Activated CD4-positive, alpha-beta T cell treated with anti-CD3 and anti-CD28 coated beads for 48 hours (primary cell): ENCODE measurements around the gene DMXL2.
"Not testable (repeated sequence)": the region's sequence is repeated elsewhere in the genome, so short reads cannot be mapped to it uniquely, and the experiment has no call there.

Source experiments
- DNase-seq: peaks from one replicate; pipeline ENCODE4 v3.0.0-alpha.2; 2020

The DMXL2 gene

GRCh38 chr15:51621155-51621765 is 1.3 kb downstream of the DMXL2 start:
- DNase-seq = no peak

GRCh38 chr15:51620641-51621040 is 1.9 kb downstream of the DMXL2 start:
- no peak for DNase-seq

DNA sequence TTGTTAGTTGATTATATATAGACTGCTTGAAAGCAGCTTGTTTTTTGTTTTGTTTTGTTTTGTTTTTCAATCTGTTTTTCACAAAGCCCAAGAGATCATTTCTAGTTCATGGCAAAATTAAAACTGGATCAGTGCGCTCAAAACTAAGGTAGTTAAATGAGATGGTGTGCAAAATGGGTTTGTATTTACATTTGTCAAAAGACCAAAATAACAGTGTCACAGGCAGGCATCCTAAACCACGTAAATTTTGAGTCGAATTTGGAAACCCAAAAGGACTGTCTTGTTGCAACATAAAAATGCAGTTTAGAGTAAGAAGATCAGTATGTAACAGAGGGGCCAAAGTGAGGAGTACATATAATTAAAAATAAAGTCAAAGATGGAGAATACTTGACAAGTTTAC is 2.4 kb downstream of the DMXL2 start:
- no peak for DNase-seq

DNA sequence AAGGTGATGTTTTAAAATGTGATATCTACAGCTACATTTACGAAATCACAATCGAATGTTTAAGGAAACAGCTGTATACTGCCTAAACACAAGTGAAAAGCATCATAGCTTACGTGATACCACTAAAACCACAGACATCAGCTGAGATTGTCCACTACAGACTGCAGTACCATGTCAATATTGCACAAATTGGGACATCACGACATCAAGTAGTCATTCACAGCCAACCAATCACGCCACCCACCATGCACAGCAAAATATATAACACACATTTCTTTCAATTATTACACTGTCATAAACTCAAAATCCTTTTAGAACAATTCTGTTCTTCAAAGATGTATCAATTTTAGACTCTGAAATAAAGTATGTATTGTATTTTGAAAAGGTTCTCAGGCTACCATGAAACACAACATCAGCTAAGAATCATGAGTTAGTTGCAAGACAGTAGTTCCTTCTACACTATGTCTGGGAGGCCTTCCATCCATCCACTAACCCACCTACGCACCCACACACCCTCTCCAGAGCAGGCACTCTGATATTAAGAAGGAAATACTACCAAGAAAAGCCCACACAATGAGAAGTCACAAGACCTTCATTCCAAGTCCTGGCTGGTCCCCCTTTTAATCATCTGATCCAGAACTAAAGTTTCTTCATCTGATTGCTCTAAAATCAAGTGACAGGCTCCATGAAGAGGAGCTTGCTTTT is 3.1 kb downstream of the DMXL2 start:
- no peak for DNase-seq

GRCh38 chr15:51617886-51618285 is 4.7 kb downstream of the DMXL2 start:
- no peak for DNase-seq

DNA sequence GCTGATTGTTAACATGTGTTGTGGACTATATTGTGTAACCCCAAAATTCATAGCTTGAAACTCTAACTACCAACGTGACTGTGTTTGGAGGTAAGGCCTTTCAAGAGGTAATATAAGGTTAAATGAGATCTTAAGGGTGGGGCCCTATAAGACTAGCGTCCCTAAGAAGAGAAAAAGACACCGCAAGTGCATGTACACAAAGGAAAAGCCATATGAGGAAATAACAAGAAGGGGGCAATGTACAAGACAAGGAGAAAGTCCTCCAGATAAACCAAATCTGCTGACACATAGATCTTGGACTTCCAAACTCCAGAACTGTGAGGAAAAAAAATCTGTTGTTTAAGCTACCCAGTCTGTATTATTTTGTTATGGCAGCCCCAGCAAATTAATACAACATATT is 8.6 kb downstream of the DMXL2 start:
- DNase-seq = no peak

DNA sequence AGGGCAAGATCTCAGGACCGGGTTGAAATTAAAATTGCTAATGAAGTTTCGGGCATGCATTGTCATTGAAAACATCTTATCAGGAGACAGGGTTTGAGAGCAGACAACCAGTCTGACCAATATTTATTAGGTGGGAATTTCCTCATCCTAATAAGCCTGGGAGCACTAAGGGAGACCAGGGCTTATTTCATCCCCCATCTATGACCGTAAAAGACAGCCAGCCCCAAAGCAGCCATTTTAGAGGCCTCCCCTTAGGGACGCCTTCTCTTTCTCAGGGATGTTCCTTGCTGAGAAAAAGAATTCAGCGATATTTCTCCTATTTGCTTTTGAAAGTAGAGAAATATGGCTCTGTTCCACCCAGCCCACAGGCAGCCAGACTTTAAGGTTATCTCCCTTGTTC is 9.9 kb downstream of the DMXL2 start:
- DNase-seq = not testable (repeated sequence)

GRCh38 chr15:51603462-51603948 is 19.1 kb downstream of the DMXL2 start:
- not testable (repeated sequence) for DNase-seq

GRCh38 chr15:51603002-51603401 is 19.6 kb downstream of the DMXL2 start:
- DNase-seq = no peak

DNA sequence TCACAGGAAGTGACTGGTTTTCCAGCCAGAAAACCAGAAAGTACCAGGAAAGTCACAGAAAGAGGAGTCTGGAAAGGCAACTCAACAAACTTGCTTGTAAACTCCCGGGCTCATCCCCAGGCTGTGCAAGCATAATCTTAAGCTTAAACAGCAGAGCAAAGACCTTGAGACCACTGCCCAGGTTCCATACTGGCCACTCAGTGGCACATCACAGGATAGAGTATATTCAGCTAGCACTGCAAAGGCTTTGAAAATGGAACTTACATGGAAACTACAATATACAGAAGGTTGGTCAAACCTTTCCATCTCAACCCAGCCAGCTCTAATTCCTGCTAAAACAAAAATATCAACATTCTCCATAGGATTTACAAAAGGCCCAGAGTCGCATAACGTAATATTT is 20.1 kb downstream of the DMXL2 start:
- no peak for DNase-seq

DNA sequence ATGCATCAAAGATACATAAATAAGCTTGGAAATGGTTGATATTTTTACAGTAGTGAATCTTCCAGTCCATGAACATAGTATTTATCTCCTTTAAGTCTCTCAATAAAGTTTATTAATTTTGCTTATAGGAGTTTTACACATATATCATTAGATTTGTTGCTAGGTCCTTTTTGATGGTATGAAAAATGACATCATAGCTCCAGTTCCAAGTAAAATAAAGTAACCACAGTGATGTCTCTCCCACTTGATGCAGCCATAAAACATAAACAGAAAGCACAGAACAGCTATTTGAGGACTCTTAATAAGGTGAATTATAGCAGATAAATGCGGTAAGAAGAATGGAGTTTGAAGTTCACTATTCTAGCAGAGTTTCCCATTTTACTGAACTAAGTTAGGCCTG is 20.8 kb downstream of the DMXL2 start:
- DNase-seq = no peak

- peak; percentile 6 for DNase-seq
Observed at GRCh38 chr15:51600114-51600513, 22.5 kb downstream of the DMXL2 start.

DNA sequence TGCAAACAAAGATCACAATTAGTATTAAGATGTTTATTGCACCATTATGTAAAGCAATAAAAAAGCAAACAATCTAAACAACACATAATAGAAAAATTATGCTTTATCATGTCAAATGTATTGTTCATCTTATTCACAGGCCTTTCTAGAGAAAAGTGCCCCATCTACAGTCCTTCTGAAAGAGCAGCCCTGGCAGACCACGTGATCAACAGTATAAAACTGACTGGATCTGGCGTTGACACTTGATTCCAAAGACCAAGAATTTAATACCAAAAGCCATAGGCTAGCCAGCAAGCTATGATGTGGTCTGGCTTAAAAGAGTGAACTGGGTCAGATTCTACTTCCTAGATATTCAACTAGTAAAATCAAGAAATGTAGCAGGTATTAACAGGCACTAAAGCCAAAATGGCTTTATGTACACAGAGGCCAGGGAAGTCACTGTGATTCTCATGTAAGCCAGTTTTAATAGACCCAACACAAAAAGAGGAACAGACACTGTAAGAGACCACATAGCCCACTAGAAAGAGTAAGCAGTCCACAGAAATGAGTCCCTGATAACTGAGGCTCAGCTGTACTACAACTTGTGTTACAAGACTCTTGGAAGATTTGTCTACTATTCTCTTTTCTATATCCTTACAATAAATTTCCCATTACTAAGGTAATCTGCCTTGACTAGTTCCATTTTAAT is 32.5 kb downstream of the DMXL2 start:
- DNase-seq = no peak

DNA sequence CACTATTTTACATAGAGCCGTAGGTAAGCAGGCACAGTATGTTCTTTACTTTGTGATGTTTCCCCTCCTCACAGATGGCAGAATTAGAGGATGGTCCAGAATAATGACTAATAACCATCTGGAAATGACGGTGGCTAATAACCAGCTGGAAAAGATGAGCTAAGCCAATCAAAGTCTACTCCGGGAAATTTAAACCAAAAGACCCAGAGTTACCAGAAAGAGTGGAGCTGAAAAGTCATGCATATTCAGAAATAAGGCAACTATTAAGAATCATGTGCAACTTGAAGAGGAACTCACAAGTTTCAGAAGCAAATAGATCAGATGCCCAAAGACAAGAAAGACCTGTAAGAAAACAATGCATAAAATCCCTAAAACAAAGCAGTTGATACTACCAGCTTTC is 33.6 kb downstream of the DMXL2 start:
- DNase-seq = no peak

DNA sequence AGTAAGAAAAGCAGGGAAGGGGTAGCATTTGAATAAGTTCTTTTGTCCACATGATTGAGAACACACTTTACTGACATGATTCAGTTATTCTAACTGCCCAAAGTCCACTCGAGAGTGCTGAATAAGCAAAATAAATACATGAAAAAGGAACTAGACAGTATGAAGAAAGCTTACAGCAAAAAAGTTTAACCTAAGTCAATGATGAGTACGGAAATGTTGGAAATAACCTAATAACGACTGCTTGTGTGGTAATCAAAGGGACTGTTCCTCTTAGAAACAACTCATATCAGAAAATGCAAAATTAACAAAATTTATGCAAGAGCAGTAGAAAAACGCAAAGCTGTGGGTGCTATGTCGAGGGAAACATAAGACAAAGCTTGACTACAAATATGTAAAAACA is 36.6 kb downstream of the DMXL2 start:
- no peak for DNase-seq

DNA sequence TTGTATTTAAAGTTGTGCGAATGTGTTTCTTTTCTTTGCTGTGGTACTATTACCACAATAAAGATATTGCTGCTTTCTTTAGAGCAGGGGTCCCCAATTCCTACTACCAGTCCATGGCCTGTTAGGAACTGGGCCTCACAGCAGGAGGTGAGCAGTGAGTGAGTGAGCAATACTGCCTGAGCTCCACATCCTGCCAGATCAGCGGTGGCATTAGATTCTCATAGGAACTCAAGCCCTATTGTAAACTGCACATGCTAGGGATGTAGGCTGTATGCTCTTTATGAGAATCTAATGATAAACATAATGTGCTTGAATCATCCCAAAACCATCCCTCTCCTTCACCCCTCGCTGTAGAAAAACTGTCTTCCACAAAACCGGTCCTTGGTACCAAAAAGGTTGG is 41.6 kb downstream of the DMXL2 start:
- DNase-seq = no peak

GRCh38 chr15:51580385-51580784 is 42.2 kb downstream of the DMXL2 start:
- no peak for DNase-seq

GRCh38 chr15:51579012-51579411 is 43.6 kb downstream of the DMXL2 start:
- no peak for DNase-seq

DNA sequence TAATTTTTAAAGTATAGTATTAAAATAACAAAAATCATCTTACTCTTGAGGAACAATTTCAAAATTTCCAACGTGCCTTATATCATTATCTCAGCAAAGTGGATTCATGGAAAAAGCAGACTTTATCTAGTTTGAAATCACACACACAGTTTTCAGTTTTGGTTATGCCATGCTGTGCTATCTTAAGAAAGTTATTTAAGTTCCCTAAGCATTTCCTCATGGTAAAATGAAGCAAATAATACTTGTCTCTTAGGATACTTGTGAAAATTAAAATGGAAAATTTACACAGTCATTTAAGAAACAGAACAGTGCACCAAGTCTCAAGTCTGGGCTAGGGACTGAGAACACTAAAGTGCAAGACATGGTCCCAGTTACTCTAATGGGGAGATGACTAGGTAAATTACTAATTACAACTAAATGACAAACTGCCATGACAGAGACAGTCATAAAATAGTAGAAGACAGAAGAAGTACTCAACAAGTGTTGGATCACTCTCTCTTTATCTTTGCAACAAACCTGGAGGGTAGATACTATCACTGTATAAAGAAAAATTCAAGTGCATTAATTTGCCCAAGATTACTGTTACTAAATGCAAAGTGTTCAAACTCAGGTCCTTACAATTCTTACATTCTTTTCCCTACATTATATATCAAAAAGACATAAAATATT is 44.8 kb downstream of the DMXL2 start:
- DNase-seq = no peak

- no peak for DNase-seq
Observed at GRCh38 chr15:51576911-51577500, 45.6 kb downstream of the DMXL2 start.

DNA sequence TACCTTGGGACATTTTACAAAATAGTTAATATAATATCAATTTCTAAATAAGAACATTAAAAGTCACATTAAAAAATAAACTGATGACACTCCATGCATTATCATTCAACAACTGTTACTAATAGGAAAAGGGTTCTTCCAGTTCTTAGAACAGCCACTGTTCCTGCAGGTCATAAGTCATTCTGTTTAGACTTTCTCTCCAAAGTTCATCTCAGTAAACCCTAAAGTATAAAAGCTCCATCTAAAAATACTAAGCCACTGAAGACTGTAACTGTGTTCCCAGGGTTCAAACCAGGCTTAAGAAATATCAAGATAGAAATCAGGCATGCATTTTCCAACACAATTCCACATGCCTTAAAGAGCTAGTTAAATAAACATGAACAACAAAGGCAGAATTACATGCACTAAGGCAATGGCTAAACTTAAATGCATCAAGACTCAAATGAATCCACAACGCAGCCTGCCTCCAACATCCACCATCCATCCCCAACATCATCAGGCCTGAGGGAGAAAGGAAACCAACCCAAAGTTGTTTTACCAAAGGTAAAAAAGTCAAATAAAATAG is 46.2 kb downstream of the DMXL2 start:
- no peak for DNase-seq

DNA sequence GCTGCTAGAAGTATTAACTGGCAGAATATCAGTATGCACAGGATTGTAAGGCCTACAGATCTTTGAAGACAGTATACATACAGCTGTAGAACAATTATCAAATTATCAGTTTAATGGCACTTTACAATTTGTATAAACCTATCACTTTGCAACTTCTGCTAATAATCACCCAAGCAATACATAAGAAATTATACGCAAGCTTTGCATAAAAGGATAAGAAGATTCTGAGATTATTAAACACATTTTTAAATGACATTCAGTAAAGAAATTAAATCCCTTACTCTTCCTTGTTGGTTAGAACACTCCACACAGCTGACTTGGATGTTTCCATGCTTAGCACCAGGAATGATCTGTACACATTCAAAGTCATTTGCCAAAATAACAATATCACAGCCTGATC is 46.8 kb downstream of the DMXL2 start:
- DNase-seq = no peak

GRCh38 chr15:51573352-51573751 is 49.2 kb downstream of the DMXL2 start:
- not testable (repeated sequence) for DNase-seq
